ENCODE data around the gene NXPE4. TPM values are rescaled to one million over a fixed set of nuclear protein-coding genes. Genes with fewer than 3 reads are reported as not detected.
A peak's percentile ranks its signal among the peaks of the same experiment; 100 is the strongest.
"Not testable (repeated sequence)": the region's sequence is repeated elsewhere in the genome, so short reads cannot be mapped to it uniquely, and the experiment has no call there.

Gene NXPE4
- not detected for polyA plus RNA-seq (2012; ENCODE audit: missing spikeins)

GRCh38 chr11:114595571-114595970, at the start of gene NXPE4:
NXPE4 (minus strand) TSS chr11:114595786; CDS start chr11:114594759, 1,027 bp downstream.
- DNase-seq (ENCODE audit: insufficient read length) (no peak), FAIRE-seq (no peak)
- TF ChIP-seq TAF1 (IDR thresholded peaks at IDR 0.05; ENCODE audit: borderline replicate concordance, low read depth, low read length) (no peak), POLR2A (IDR thresholded peaks at IDR 0.05; ENCODE audit: low read depth, low read length) (no peak), POLR2AphosphoS5 (IDR thresholded peaks at IDR 0.05; ENCODE audit: low read depth, low read length) (no peak)

DNA sequence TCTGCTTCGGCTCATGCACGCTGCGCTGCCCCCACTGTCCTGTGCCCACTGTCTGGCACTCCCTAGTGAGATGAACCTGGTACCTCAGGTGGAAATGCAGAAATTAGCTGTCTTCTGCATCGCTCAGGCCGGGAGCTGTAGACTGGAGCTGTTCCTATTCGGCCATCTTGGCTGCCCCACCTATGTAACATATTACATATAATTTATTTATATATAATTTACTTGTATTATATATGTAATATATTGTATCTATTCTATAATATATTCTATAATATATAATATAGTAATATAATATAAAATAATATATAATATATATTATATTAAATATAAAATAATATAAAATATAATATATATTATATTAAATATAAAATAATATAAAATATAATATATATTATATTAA, 43.9 kb upstream of the NXPE4 start:
- not testable (repeated sequence) for DNase-seq (ENCODE audit: insufficient read length); FAIRE-seq

GRCh38 chr11:114631445-114631965, 35.9 kb upstream of the NXPE4 start:
- FAIRE-seq: peak; percentile 81
- not testable (repeated sequence) for DNase-seq (ENCODE audit: insufficient read length)

DNA sequence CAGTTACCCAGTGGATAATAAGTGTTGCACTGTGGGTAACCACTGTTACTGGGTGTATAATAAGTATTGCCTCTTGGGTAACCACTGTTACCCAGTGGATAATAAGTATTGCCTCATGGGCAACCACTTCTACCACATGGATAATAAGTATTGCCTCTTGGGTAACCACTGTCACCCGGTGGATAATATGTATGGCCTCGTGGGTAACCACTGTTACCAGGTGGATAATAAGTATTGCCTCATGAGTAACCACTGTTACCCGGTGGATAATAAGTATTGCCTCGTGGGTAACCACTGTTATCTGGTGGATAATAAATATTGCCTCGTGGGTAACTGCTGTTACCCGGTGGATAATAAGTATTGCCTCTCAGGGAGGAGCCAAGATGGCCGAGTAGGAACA, 29.7 kb upstream of the NXPE4 start:
- TF ChIP-seq POLR2A (IDR thresholded peaks at IDR 0.05; ENCODE audit: low read depth, low read length) (no peak), POLR2AphosphoS5 (IDR thresholded peaks at IDR 0.05; ENCODE audit: low read depth, low read length) (no peak), TAF1 (IDR thresholded peaks at IDR 0.05; ENCODE audit: borderline replicate concordance, low read depth, low read length) (no peak)
- no peak for FAIRE-seq
- DNase-seq (ENCODE audit: insufficient read length): no peak

- TF ChIP-seq POLR2AphosphoS5 (IDR thresholded peaks at IDR 0.05; ENCODE audit: low read depth, low read length) (no peak), POLR2A (IDR thresholded peaks at IDR 0.05; ENCODE audit: low read depth, low read length) (no peak), TAF1 (IDR thresholded peaks at IDR 0.05; ENCODE audit: borderline replicate concordance, low read depth, low read length) (no peak)
- FAIRE-seq: no peak
- no peak for DNase-seq (ENCODE audit: insufficient read length)
Measured at GRCh38 chr11:114624455-114625207, 29.0 kb upstream of the NXPE4 start.

DNA sequence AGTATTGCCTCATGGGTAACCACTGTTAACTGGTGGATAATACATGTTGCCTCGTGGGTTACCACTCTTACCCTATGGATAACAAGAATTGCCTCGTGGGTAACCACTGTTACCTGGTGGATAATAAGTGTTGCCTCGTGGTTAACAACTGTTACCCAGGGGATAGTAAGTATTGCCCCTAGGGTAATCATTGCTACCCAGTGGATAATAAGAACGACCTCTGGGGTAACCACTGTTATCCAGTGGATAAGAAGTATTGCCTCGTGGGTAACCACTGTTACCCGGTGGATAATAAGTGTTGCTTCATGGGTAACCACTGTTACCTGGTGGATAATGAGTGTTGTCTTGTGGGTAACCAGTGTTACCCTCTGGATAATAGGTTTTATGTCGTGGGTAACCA, 28.1 kb upstream of the NXPE4 start:
- TF ChIP-seq TAF1 (IDR thresholded peaks at IDR 0.05; ENCODE audit: borderline replicate concordance, low read depth, low read length): no peak
- no peak for TF ChIP-seq POLR2A (IDR thresholded peaks at IDR 0.05; ENCODE audit: low read depth, low read length)
- TF ChIP-seq POLR2AphosphoS5 (IDR thresholded peaks at IDR 0.05; ENCODE audit: low read depth, low read length): no peak; the same call in 1 of the 2 replicates
- FAIRE-seq: no peak
- DNase-seq (ENCODE audit: insufficient read length): no peak

GRCh38 chr11:114622858-114623257, 27.3 kb upstream of the NXPE4 start:
- TF ChIP-seq POLR2A (IDR thresholded peaks at IDR 0.05; ENCODE audit: low read depth, low read length) (no peak), TAF1 (IDR thresholded peaks at IDR 0.05; ENCODE audit: borderline replicate concordance, low read depth, low read length) (no peak), POLR2AphosphoS5 (IDR thresholded peaks at IDR 0.05; ENCODE audit: low read depth, low read length) (no peak)
- DNase-seq (ENCODE audit: insufficient read length) (no peak), FAIRE-seq (no peak)

DNA sequence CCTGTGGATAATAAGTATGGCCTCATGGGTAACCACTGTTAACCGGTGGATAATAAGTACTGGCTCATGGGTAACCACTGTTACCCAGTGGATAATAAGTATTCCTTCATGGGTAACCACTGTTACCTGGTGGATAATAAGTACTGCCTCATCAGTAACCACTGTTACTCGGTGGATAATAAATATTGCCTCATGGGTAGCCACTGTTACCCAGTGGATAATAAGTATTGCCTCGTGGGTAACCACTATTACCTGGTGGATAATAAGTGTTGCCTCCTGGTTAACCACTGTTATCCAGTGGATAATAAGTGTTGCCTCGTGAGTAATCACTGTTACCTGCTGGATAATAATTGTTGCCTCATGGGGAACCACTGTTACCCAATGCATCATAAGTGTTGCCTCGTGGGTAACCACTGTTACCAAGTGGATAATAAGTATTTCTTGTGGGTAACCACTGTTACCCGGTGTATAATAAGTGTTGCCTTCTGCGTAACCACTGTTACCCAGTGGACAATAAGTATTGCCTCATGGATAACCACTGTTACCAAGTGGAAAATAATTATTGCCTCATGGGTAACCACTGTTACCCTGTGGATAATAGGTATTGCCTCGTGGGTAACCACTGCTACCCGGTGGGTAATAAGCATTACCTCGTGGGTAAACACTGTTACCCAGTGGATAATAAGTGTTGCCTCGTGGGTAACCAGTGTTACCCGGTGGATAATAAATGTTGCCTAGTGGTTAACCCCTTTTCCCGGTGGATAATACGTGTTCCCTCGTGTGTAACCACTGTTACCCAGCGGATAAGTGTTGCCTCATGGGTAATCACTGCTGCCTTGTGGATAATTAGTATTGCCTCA, 26.6 kb upstream of the NXPE4 start:
- TF ChIP-seq TAF1 (IDR thresholded peaks at IDR 0.05; ENCODE audit: borderline replicate concordance, low read depth, low read length) (no peak), POLR2AphosphoS5 (IDR thresholded peaks at IDR 0.05; ENCODE audit: low read depth, low read length) (no peak; the same call in 1 of the 2 replicates), POLR2A (IDR thresholded peaks at IDR 0.05; ENCODE audit: low read depth, low read length) (no peak)
- DNase-seq (ENCODE audit: insufficient read length) (no peak), FAIRE-seq (peak; percentile 99)

- no peak for FAIRE-seq
- DNase-seq (ENCODE audit: insufficient read length): no peak
- TF ChIP-seq TAF1 (IDR thresholded peaks at IDR 0.05; ENCODE audit: borderline replicate concordance, low read depth, low read length) (no peak), POLR2A (IDR thresholded peaks at IDR 0.05; ENCODE audit: low read depth, low read length) (no peak), POLR2AphosphoS5 (IDR thresholded peaks at IDR 0.05; ENCODE audit: low read depth, low read length) (no peak; the same call in 1 of the 2 replicates)
Measured at GRCh38 chr11:114621072-114621471, 25.5 kb upstream of the NXPE4 start.

- DNase-seq (ENCODE audit: insufficient read length) (no peak), FAIRE-seq (no peak)
- TF ChIP-seq POLR2A (IDR thresholded peaks at IDR 0.05; ENCODE audit: low read depth, low read length) (no peak), TAF1 (IDR thresholded peaks at IDR 0.05; ENCODE audit: borderline replicate concordance, low read depth, low read length) (no peak), POLR2AphosphoS5 (IDR thresholded peaks at IDR 0.05; ENCODE audit: low read depth, low read length) (no peak; the same call in 1 of the 2 replicates)
Measured at GRCh38 chr11:114619659-114620173, 24.1 kb upstream of the NXPE4 start.

- no peak for FAIRE-seq
- DNase-seq (ENCODE audit: insufficient read length): no peak
- TF ChIP-seq POLR2A (IDR thresholded peaks at IDR 0.05; ENCODE audit: low read depth, low read length) (no peak), POLR2AphosphoS5 (IDR thresholded peaks at IDR 0.05; ENCODE audit: low read depth, low read length) (peak; percentile 30; the same call in 1 of the 2 replicates)
Measured at GRCh38 chr11:114618139-114618538, 22.6 kb upstream of the NXPE4 start.
